ENCODE results near the gene EPB41. TPM values are rescaled to one million over a fixed set of nuclear protein-coding genes. Genes with fewer than 3 reads are reported as not detected.

EPB41 gene
- total and polyA plus RNA-seq, 9 of the 15 experiments (the other 6 are each of a cell fraction or from before 2014, with no cell fraction given) = 3.7 to 213 (median 141) TPM

DNA sequence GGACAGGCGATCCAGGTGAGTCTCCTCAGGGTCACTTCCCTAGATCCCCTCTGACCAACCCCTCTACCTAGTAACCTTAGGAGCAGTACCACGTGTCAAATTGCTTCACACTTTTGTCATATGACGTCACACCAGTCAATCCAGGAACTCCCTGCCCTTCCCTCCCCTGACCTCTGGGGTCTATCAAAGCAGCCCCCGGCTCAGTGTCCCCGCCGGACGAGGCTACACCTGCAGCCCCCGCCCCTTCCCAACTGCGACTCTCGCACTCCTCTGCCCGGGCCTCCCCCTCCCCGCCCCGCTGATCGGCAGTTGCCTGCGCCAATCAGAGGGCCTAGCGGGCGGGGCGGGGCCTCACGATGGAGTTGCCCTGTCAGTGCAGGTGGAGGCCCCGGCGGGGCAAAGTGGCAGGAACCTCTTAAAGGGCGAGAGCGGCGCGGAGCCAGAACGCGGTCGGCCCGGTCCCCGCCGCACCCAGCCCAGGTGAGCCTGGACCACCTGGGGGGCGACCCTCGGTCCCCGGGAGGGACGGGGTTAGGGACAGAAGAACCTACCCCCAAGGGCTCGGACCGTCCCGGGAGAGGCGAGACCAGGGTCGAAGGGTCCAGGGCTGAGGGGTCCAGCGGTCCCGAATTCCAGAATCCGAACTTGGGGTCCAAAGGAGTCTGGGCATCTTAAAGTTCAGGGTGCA lies 27.5 kb upstream of the EPB41 start (continued):
- TF ChIP-seq, protein P1, sequence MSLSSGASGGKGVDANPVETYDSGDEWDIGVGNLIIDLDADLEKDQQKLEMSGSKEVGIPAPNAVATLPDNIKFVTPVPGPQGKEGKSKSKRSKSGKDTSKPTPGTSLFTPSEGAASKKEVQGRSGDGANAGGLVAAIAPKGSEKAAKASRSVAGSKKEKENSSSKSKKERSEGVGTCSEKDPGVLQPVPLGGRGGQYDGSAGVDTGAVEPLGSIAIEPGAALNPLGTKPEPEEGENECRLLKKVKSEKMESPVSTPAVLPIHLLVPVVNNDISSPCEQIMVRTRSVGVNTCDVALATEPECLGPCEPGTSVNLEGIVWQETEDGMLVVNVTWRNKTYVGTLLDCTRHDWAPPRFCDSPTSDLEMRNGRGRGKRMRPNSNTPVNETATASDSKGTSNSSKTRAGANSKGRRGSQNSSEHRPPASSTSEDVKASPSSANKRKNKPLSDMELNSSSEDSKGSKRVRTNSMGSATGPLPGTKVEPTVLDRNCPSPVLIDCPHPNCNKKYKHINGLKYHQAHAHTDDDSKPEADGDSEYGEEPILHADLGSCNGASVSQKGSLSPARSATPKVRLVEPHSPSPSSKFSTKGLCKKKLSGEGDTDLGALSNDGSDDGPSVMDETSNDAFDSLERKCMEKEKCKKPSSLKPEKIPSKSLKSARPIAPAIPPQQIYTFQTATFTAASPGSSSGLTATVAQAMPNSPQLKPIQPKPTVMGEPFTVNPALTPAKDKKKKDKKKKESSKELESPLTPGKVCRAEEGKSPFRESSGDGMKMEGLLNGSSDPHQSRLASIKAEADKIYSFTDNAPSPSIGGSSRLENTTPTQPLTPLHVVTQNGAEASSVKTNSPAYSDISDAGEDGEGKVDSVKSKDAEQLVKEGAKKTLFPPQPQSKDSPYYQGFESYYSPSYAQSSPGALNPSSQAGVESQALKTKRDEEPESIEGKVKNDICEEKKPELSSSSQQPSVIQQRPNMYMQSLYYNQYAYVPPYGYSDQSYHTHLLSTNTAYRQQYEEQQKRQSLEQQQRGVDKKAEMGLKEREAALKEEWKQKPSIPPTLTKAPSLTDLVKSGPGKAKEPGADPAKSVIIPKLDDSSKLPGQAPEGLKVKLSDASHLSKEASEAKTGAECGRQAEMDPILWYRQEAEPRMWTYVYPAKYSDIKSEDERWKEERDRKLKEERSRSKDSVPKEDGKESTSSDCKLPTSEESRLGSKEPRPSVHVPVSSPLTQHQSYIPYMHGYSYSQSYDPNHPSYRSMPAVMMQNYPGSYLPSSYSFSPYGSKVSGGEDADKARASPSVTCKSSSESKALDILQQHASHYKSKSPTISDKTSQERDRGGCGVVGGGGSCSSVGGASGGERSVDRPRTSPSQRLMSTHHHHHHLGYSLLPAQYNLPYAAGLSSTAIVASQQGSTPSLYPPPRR (CRISPR knock-in tag; IDR thresholded peaks at IDR 0.05; ENCODE audit: borderline replicate concordance) = 0 out of 2 replicates have a peak, but pooled peaks have one; percentile 85
- TF ChIP-seq, protein P2, sequence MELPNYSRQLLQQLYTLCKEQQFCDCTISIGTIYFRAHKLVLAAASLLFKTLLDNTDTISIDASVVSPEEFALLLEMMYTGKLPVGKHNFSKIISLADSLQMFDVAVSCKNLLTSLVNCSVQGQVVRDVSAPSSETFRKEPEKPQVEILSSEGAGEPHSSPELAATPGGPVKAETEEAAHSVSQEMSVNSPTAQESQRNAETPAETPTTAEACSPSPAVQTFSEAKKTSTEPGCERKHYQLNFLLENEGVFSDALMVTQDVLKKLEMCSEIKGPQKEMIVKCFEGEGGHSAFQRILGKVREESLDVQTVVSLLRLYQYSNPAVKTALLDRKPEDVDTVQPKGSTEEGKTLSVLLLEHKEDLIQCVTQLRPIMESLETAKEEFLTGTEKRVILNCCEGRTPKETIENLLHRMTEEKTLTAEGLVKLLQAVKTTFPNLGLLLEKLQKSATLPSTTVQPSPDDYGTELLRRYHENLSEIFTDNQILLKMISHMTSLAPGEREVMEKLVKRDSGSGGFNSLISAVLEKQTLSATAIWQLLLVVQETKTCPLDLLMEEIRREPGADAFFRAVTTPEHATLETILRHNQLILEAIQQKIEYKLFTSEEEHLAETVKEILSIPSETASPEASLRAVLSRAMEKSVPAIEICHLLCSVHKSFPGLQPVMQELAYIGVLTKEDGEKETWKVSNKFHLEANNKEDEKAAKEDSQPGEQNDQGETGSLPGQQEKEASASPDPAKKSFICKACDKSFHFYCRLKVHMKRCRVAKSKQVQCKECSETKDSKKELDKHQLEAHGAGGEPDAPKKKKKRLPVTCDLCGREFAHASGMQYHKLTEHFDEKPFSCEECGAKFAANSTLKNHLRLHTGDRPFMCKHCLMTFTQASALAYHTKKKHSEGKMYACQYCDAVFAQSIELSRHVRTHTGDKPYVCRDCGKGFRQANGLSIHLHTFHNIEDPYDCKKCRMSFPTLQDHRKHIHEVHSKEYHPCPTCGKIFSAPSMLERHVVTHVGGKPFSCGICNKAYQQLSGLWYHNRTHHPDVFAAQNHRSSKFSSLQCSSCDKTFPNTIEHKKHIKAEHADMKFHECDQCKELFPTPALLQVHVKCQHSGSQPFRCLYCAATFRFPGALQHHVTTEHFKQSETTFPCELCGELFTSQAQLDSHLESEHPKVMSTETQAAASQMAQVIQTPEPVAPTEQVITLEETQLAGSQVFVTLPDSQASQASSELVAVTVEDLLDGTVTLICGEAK (IDR thresholded peaks at IDR 0.05) = peak; percentile 47; the same call in 1 of the 2 replicates
- TF ChIP-seq, protein P2 (CRISPR knock-in tag; IDR thresholded peaks at IDR 0.05) = no peak
- TF ChIP-seq DACH1 (IDR thresholded peaks at IDR 0.05; ENCODE audit: partially characterized antibody) (no peak), KLF13 (tag; IDR thresholded peaks at IDR 0.05; ENCODE audit: borderline replicate concordance, low read depth) (no peak), NONO (IDR thresholded peaks at IDR 0.05; ENCODE audit: low read depth in 2 of 2, low read length in 1 of 2) (0 out of 4 replicates have a peak, but pooled peaks of 1 of the 2 experiments have one; percentile 11), CHD2 (IDR thresholded peaks at IDR 0.05; ENCODE audit: low read depth, low read length) (peak; percentile 63)
